Activated naive CD4-positive, alpha-beta T cell treated with anti-CD3 and anti-CD28 coated beads, Interleukin-2, amount 50 U/mL, for 24 hours (primary cell): ENCODE results near the gene RXRA.

ENCODE experiments used
- H3K27ac Mint-ChIP-seq: one replicate; pipeline ENCODE4 v1.8.0; 2021; ENCODE audit warnings: mild to moderate bottlenecking, mixed read lengths
- H3K27me3 Mint-ChIP-seq: one replicate; pipeline ENCODE4 v1.8.0; 2021; ENCODE audit warnings: mixed read lengths
- H3K36me3 Mint-ChIP-seq: one replicate; pipeline ENCODE4 v1.8.0; 2021; ENCODE audit warnings: mixed read lengths
- H3K4me1 Mint-ChIP-seq: one replicate; pipeline ENCODE4 v1.8.0; 2021; ENCODE audit warnings: mixed read lengths
- H3K4me3 Mint-ChIP-seq: one replicate; pipeline ENCODE4 v1.8.0; 2021; ENCODE audit warnings: mild to moderate bottlenecking, mixed read lengths
- H3K9me3 Mint-ChIP-seq: one replicate; pipeline ENCODE4 v1.8.0; 2021; ENCODE audit warnings: mixed read lengths

Gene RXRA

GRCh38 chr9:134416385-134417015 is 90.2 kb downstream of the RXRA start:
- H3K4me3 Mint-ChIP-seq, result no peak overlapping the region
- H3K27ac Mint-ChIP-seq, result no peak overlapping the region
- no peaks in the 10 kb centered on the region for H3K27me3 Mint-ChIP-seq
- peaks cover 6% of the 10 kb centered on the region for H3K4me1 Mint-ChIP-seq
- H3K9me3 Mint-ChIP-seq, result no peaks in the 10 kb centered on the region
- no peaks in the 10 kb centered on the region for H3K36me3 Mint-ChIP-seq

GRCh38 chr9:134418354-134418753 is 92.1 kb downstream of the RXRA start:
- Mint-ChIP-seq H3K4me1 (peaks cover under 1% of the 10 kb centered on the region), H3K9me3 (no peaks in the 10 kb centered on the region), H3K27ac (no peak overlapping the region), H3K27me3 (no peaks in the 10 kb centered on the region), H3K4me3 (no peak overlapping the region), H3K36me3 (no peaks in the 10 kb centered on the region)

- Mint-ChIP-seq H3K36me3 (no peaks in the 10 kb centered on the region), H3K4me3 (no peak overlapping the region), H3K9me3 (no peaks in the 10 kb centered on the region), H3K27me3 (no peaks in the 10 kb centered on the region), H3K4me1 (no peaks in the 10 kb centered on the region), H3K27ac (no peak overlapping the region)
Measured at GRCh38 chr9:134419000-134419683, 92.9 kb downstream of the RXRA start.

- Mint-ChIP-seq H3K27me3 (no peaks in the 10 kb centered on the region), H3K27ac (no peak overlapping the region), H3K4me3 (no peak overlapping the region), H3K9me3 (no peaks in the 10 kb centered on the region), H3K4me1 (no peaks in the 10 kb centered on the region), H3K36me3 (no peaks in the 10 kb centered on the region)
Measured at GRCh38 chr9:134419684-134420076, 93.4 kb downstream of the RXRA start.

- H3K9me3 Mint-ChIP-seq, result no peaks in the 10 kb centered on the region
- H3K27me3 Mint-ChIP-seq, result no peaks in the 10 kb centered on the region
- no peak overlapping the region for H3K27ac Mint-ChIP-seq
- no peaks in the 10 kb centered on the region for H3K4me1 Mint-ChIP-seq
- no peak overlapping the region for H3K4me3 Mint-ChIP-seq
- no peaks in the 10 kb centered on the region for H3K36me3 Mint-ChIP-seq
Measured at GRCh38 chr9:134420281-134420845, 94.1 kb downstream of the RXRA start.

- Mint-ChIP-seq H3K27ac (no peak overlapping the region), H3K9me3 (no peaks in the 10 kb centered on the region), H3K4me1 (no peaks in the 10 kb centered on the region), H3K36me3 (no peaks in the 10 kb centered on the region), H3K27me3 (no peaks in the 10 kb centered on the region), H3K4me3 (no peak overlapping the region)
Measured at GRCh38 chr9:134420974-134421432, 94.7 kb downstream of the RXRA start.

- H3K36me3 Mint-ChIP-seq, result no peaks in the 10 kb centered on the region
- H3K4me3 Mint-ChIP-seq, result no peak overlapping the region
- H3K27ac Mint-ChIP-seq, result no peak overlapping the region
- no peaks in the 10 kb centered on the region for H3K27me3 Mint-ChIP-seq
- no peaks in the 10 kb centered on the region for H3K4me1 Mint-ChIP-seq
- no peaks in the 10 kb centered on the region for H3K9me3 Mint-ChIP-seq
Measured at GRCh38 chr9:134421888-134422287, 95.6 kb downstream of the RXRA start.

- Mint-ChIP-seq H3K4me1 (no peaks in the 10 kb centered on the region), H3K27ac (no peak overlapping the region), H3K36me3 (no peaks in the 10 kb centered on the region), H3K4me3 (no peak overlapping the region), H3K27me3 (no peaks in the 10 kb centered on the region), H3K9me3 (no peaks in the 10 kb centered on the region)
Measured at GRCh38 chr9:134422301-134423090, 96.2 kb downstream of the RXRA start.

- H3K4me3 Mint-ChIP-seq, result no peak overlapping the region
- no peaks in the 10 kb centered on the region for H3K4me1 Mint-ChIP-seq
- no peaks in the 10 kb centered on the region for H3K27me3 Mint-ChIP-seq
- H3K36me3 Mint-ChIP-seq, result no peaks in the 10 kb centered on the region
- H3K9me3 Mint-ChIP-seq, result no peaks in the 10 kb centered on the region
- H3K27ac Mint-ChIP-seq, result no peak overlapping the region
Measured at GRCh38 chr9:134423166-134423565, 96.9 kb downstream of the RXRA start.

GRCh38 chr9:134423749-134424148 is 97.5 kb downstream of the RXRA start:
- H3K27me3 Mint-ChIP-seq, result no peaks in the 10 kb centered on the region
- no peak overlapping the region for H3K27ac Mint-ChIP-seq
- no peak overlapping the region for H3K4me3 Mint-ChIP-seq
- no peaks in the 10 kb centered on the region for H3K36me3 Mint-ChIP-seq
- H3K4me1 Mint-ChIP-seq, result no peaks in the 10 kb centered on the region
- no peaks in the 10 kb centered on the region for H3K9me3 Mint-ChIP-seq

- Mint-ChIP-seq H3K27ac (no peak overlapping the region), H3K4me3 (no peak overlapping the region), H3K36me3 (no peaks in the 10 kb centered on the region), H3K9me3 (no peaks in the 10 kb centered on the region), H3K27me3 (no peaks in the 10 kb centered on the region), H3K4me1 (no peaks in the 10 kb centered on the region)
Measured at GRCh38 chr9:134424818-134425217, 98.6 kb downstream of the RXRA start.

- Mint-ChIP-seq H3K36me3 (no peaks in the 10 kb centered on the region), H3K4me1 (no peaks in the 10 kb centered on the region), H3K27ac (no peak overlapping the region), H3K27me3 (no peaks in the 10 kb centered on the region), H3K4me3 (no peak overlapping the region), H3K9me3 (no peaks in the 10 kb centered on the region)
Measured at GRCh38 chr9:134425401-134425800, 99.1 kb downstream of the RXRA start.

GRCh38 chr9:134425812-134426211 is 99.6 kb downstream of the RXRA start:
- Mint-ChIP-seq H3K36me3 (no peaks in the 10 kb centered on the region), H3K4me1 (no peaks in the 10 kb centered on the region), H3K4me3 (no peak overlapping the region), H3K27ac (no peak overlapping the region), H3K27me3 (no peaks in the 10 kb centered on the region), H3K9me3 (no peaks in the 10 kb centered on the region)

- no peaks in the 10 kb centered on the region for H3K36me3 Mint-ChIP-seq
- no peaks in the 10 kb centered on the region for H3K4me1 Mint-ChIP-seq
- H3K27ac Mint-ChIP-seq, result no peak overlapping the region
- no peaks in the 10 kb centered on the region for H3K9me3 Mint-ChIP-seq
- H3K27me3 Mint-ChIP-seq, result no peaks in the 10 kb centered on the region
- H3K4me3 Mint-ChIP-seq, result no peak overlapping the region
Measured at GRCh38 chr9:134426436-134426835, 100.2 kb downstream of the RXRA start.

- Mint-ChIP-seq H3K4me1 (no peaks in the 10 kb centered on the region), H3K36me3 (no peaks in the 10 kb centered on the region), H3K9me3 (no peaks in the 10 kb centered on the region), H3K4me3 (no peak overlapping the region), H3K27ac (no peak overlapping the region), H3K27me3 (no peaks in the 10 kb centered on the region)
Measured at GRCh38 chr9:134427153-134427782, 101.0 kb downstream of the RXRA start.
